HEK293 (cell line): ENCODE data around the gene COX10.

ENCODE experiments used
- CTCF ChIA-PET: fragments of 350-600 bp; formaldehyde crosslinking; extraction: SDS; loops from one replicate; lab custom pipeline; 2021; ENCODE audit warnings: antibody characterized with exemption; lab: Yijun Ruan, JAX
- POLR2A ChIA-PET: fragments of 300-600 bp; formaldehyde crosslinking; extraction: SDS; loops from one replicate; lab custom pipeline; 2020; ENCODE audit warnings: antibody characterized with exemption, inconsistent platforms; lab: Yijun Ruan, JAX
- H3K27ac ChIP-seq: fragments of 200-500 bp; sonication (Bioruptor generic); 2 replicates; pipeline ENCODE4 v1.5.1; 2014; ENCODE audit warnings: low read depth, low read length, control low read depth, inconsistent platforms; ENCODE audit errors: extremely low read depth
- H3K36me3 ChIP-seq, 2 experiments: fragments of 200-500 bp in 1 of 2; sonication (Bioruptor generic) in 1 of 2; 1 replicate in 1 of 2; 2 replicates in 1 of 2; pipeline ENCODE4 v1.5.1; 2014 to 2017; ENCODE audit warnings: inconsistent platforms in 2 of 2, low read length in 2 of 2; ENCODE audit not compliant: control insufficient read depth in 2 of 2, insufficient read depth in 1 of 2
- H3K4me1 ChIP-seq: fragments of 200-500 bp; sonication (Bioruptor generic); 2 replicates; pipeline ENCODE4 v1.5.1; 2014; ENCODE audit warnings: mild to moderate bottlenecking, low read length, inconsistent platforms; ENCODE audit not compliant: control insufficient read depth, insufficient read depth
- H3K4me3 ChIP-seq: 2 replicates; pipeline ENCODE4 v1.5.1; 2011; ENCODE audit warnings: low read depth, mild to moderate bottlenecking, control low read depth, low read length, moderate library complexity
- H3K9me3 ChIP-seq: fragments of 200-500 bp; sonication (Bioruptor generic); 2 replicates; pipeline ENCODE4 v1.5.1; 2014; ENCODE audit warnings: low read depth, low read length, inconsistent platforms; ENCODE audit not compliant: control insufficient read depth, insufficient read depth
- EGR2 ChIP-seq: fragments of 450-650 bp; formaldehyde crosslinking; IDR thresholded peaks from 2 replicates; pipeline ENCODE4 v1.5.1; 2016; ENCODE audit warnings: low read depth, missing biosample characterization, missing genetic modification characterization
- GLI2 ChIP-seq: fragments of 450-650 bp; formaldehyde crosslinking; IDR thresholded peaks from 2 replicates; pipeline ENCODE4; 2017; ENCODE audit warnings: missing biosample characterization, missing genetic modification characterization, low read depth, borderline replicate concordance
- HIC1 ChIP-seq: fragments of 450-650 bp; formaldehyde crosslinking; IDR thresholded peaks from 2 replicates; pipeline ENCODE4 v1.5.1; 2016; ENCODE audit warnings: missing biosample characterization, missing genetic modification characterization
- HOXD13 ChIP-seq: sonication (generic); formaldehyde crosslinking; IDR thresholded peaks from 2 replicates; pipeline ENCODE4 v1.8.0; 2022; ENCODE audit warnings: missing genetic modification reagents, borderline replicate concordance
- KLF9 ChIP-seq: fragments of 450-650 bp; formaldehyde crosslinking; IDR thresholded peaks from 2 replicates; pipeline ENCODE4 v1.5.1; 2016; ENCODE audit warnings: missing biosample characterization, missing genetic modification characterization, low read depth
- PRDM4 ChIP-seq: fragments of 450-650 bp; formaldehyde crosslinking; IDR thresholded peaks from 2 replicates; pipeline ENCODE4 v1.5.1; 2017; ENCODE audit warnings: missing biosample characterization, missing genetic modification characterization
- PRDM6 ChIP-seq: fragments of 450-650 bp; formaldehyde crosslinking; IDR thresholded peaks from 2 replicates; pipeline ENCODE4 v1.5.1; 2017; ENCODE audit warnings: missing biosample characterization, missing genetic modification characterization
- RBAK ChIP-seq: fragments of 450-650 bp; formaldehyde crosslinking; IDR thresholded peaks from 2 replicates; pipeline ENCODE4 v1.5.1; 2016; ENCODE audit warnings: missing biosample characterization, missing genetic modification characterization
- SALL2 ChIP-seq: fragments of 450-650 bp; formaldehyde crosslinking; IDR thresholded peaks from 2 replicates; pipeline ENCODE4 v1.5.0; 2017; ENCODE audit warnings: missing biosample characterization, mild to moderate bottlenecking, missing genetic modification characterization, borderline replicate concordance
- ZBTB8A ChIP-seq: fragments of 450-650 bp; formaldehyde crosslinking; IDR thresholded peaks from 2 replicates; pipeline ENCODE4 v1.5.1; 2016; ENCODE audit warnings: missing biosample characterization, missing genetic modification characterization
- ZFP41 ChIP-seq: fragments of 450-650 bp; formaldehyde crosslinking; IDR thresholded peaks from 2 replicates; pipeline ENCODE4 v1.5.1; 2016; ENCODE audit warnings: missing biosample characterization, missing genetic modification characterization, borderline replicate concordance
- ZNF138 ChIP-seq: fragments of 450-650 bp; formaldehyde crosslinking; IDR thresholded peaks from 2 replicates; pipeline ENCODE4 v1.5.1; 2016; ENCODE audit warnings: missing biosample characterization, missing genetic modification characterization, borderline replicate concordance
- ZNF157 ChIP-seq: fragments of 450-650 bp; formaldehyde crosslinking; IDR thresholded peaks from 2 replicates; pipeline ENCODE4 v1.5.1; 2016; ENCODE audit warnings: missing biosample characterization, missing genetic modification characterization
- ZNF398 ChIP-seq: fragments of 450-650 bp; formaldehyde crosslinking; IDR thresholded peaks from 2 replicates; pipeline ENCODE4 v1.5.1; 2017; ENCODE audit warnings: missing biosample characterization, missing genetic modification characterization
- ZNF426 ChIP-seq: fragments of 450-650 bp; formaldehyde crosslinking; IDR thresholded peaks from 2 replicates; pipeline ENCODE4 v1.5.1; 2017; ENCODE audit warnings: missing biosample characterization, missing genetic modification characterization, mild to moderate bottlenecking, inconsistent platforms, moderate library complexity
- ZNF501 ChIP-seq: fragments of 450-650 bp; formaldehyde crosslinking; IDR thresholded peaks from 2 replicates; pipeline ENCODE4 v1.5.1; 2016; ENCODE audit warnings: missing biosample characterization, missing genetic modification characterization
- ZNF560 ChIP-seq: fragments of 450-650 bp; formaldehyde crosslinking; IDR thresholded peaks from 2 replicates; pipeline ENCODE4 v1.5.1; 2017; ENCODE audit warnings: missing biosample characterization, missing genetic modification characterization, borderline replicate concordance
- ZNF610 ChIP-seq: fragments of 450-650 bp; formaldehyde crosslinking; IDR thresholded peaks from 2 replicates; pipeline ENCODE4 v1.5.1; 2016; ENCODE audit warnings: missing biosample characterization, missing genetic modification characterization, borderline replicate concordance
- ZNF624 ChIP-seq: fragments of 450-650 bp; formaldehyde crosslinking; IDR thresholded peaks from 2 replicates; pipeline ENCODE4 v1.5.1; 2017; ENCODE audit warnings: missing biosample characterization, missing genetic modification characterization
- ZNF645 ChIP-seq: fragments of 450-650 bp; formaldehyde crosslinking; IDR thresholded peaks from 2 replicates; pipeline ENCODE4; 2016; ENCODE audit warnings: missing biosample characterization, missing genetic modification characterization
- ZNF76 ChIP-seq: fragments of 450-650 bp; formaldehyde crosslinking; IDR thresholded peaks from 2 replicates; pipeline ENCODE4; 2016; ENCODE audit warnings: low read depth, missing biosample characterization, missing genetic modification characterization, borderline replicate concordance
- ZSCAN18 ChIP-seq: fragments of 450-650 bp; formaldehyde crosslinking; IDR thresholded peaks from 2 replicates; pipeline ENCODE4 v1.5.1; 2016; ENCODE audit warnings: missing biosample characterization, missing genetic modification characterization
- ZSCAN23 ChIP-seq: fragments of 450-650 bp; formaldehyde crosslinking; IDR thresholded peaks from 2 replicates; pipeline ENCODE4 v1.5.1; 2016; ENCODE audit warnings: missing biosample characterization, missing genetic modification characterization
- ZSCAN30 ChIP-seq: fragments of 450-650 bp; IDR thresholded peaks from 2 replicates; pipeline ENCODE4 v1.5.1; 2018; ENCODE audit warnings: missing biosample characterization, mild to moderate bottlenecking, missing genetic modification characterization, moderate library complexity

Gene COX10

GRCh38 chr17:14149751-14150150 lies 80.4 kb downstream of the COX10 start:
- Histone ChIP-seq H3K36me3 (no peaks in the 10 kb centered on the region), H3K27ac (no peak overlapping the region), H3K4me1 (no peaks in the 10 kb centered on the region), H3K9me3 (no peaks in the 10 kb centered on the region), H3K4me3 (no peak overlapping the region)
- TF ChIP-seq ZNF426 (tag by site-specific recombination) (no peak), PRDM4 (tag by site-specific recombination) (no peak), ZNF398 (tag by site-specific recombination) (no peak), ZNF610 (tag by site-specific recombination) (no peak), ZBTB8A (tag by site-specific recombination) (no peak), ZNF138 (tag by site-specific recombination) (no peak), KLF9 (no peak), ZSCAN23 (no peak), ZNF157 (tag by site-specific recombination) (no peak), HIC1 (tag by site-specific recombination) (no peak), ZNF560 (no peak), EGR2 (tag by site-specific recombination) (no peak), GLI2 (tag by site-specific recombination) (no peak), SALL2 (tag by site-specific recombination) (no peak), ZSCAN18 (tag by site-specific recombination) (no peak)
- CTCF ChIA-PET = no interaction called here
- POLR2A ChIA-PET = no interaction called here

- Histone ChIP-seq H3K4me1 (no peaks in the 10 kb centered on the region), H3K9me3 (no peaks in the 10 kb centered on the region), H3K4me3 (no peak overlapping the region), H3K27ac (no peak overlapping the region), H3K36me3 (no peaks in the 10 kb centered on the region)
- CTCF ChIA-PET = interaction anchor here (0.7 kb wide), 1 partner anchor 44 kb away, joined by 4 read pairs; no protein-coding TSS in a partner anchor
- POLR2A ChIA-PET = no interaction called here
- no peak for TF ChIP-seq ZFP41 (tag by site-specific recombination)
- no peak for TF ChIP-seq ZNF624 (tag by site-specific recombination)
- no peak for TF ChIP-seq HOXD13 (CRISPR knock-in tag)
- no peak for TF ChIP-seq RBAK
- TF ChIP-seq ZNF501 = no peak
- TF ChIP-seq ZSCAN30 = no peak
- TF ChIP-seq ZNF645 (tag by site-specific recombination) = no peak
- no peak for TF ChIP-seq ZNF76 (tag by site-specific recombination)
- TF ChIP-seq PRDM6 (tag by site-specific recombination) = no peak
Observed at GRCh38 chr17:14150619-14151018, 81.3 kb downstream of the COX10 start.
